GM18498 (cell line): Measurements from ENCODE around the gene C1orf115.
A peak's percentile ranks its signal among the peaks of the same experiment; 100 is the strongest.
"Not testable (repeated sequence)": the region's sequence is repeated elsewhere in the genome, so short reads cannot be mapped to it uniquely, and the experiment has no call there.

Source experiments
- ATAC-seq: cut with Tn5 transposase; IDR thresholded peaks from one replicate; pipeline ENCODE4 v1.9.1; 2021; ENCODE audit warnings: mild to moderate bottlenecking, moderate library complexity; ENCODE audit not compliant: unreplicated experiment

Gene C1orf115

DNA sequence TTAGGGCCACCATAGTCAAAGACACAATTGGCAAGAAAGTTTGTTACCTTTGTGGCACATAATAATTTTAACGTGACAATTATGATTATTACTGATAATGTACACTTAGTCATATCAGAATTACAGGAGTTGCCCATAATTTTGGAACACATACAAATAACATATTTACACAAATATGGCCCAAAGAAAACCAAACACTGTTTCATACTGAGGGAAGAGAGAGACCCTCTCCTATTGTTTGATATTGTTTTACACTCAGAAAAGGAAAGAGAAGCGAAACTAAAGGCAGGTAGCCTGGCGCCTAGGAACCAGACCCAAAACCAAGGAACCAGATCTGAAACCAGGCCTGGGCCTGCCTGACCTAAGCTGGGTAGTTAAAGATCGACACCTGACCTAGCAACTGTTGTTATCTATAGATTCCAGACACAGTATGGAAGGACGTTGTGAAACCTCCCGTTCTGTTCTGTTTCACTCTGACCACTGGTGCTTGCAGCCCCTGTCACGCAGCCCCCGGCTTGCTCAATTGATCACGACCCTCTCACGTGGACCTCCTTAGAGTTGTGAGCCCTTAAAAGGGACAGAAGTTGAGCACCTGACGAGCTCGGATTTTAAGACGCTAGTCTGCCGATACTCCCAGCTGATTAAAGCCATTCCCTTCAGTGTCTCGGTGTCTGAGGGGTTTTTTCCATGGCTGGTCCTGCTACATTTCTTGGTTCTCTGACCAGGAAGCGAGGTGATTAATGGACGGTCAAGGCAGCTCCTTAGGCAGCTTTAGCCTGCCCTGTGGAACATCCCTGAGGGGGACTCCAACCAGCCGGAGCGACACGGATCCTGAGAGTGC lies 27.9 kb downstream of the C1orf115 start:
- ATAC-seq, result no peak

DNA sequence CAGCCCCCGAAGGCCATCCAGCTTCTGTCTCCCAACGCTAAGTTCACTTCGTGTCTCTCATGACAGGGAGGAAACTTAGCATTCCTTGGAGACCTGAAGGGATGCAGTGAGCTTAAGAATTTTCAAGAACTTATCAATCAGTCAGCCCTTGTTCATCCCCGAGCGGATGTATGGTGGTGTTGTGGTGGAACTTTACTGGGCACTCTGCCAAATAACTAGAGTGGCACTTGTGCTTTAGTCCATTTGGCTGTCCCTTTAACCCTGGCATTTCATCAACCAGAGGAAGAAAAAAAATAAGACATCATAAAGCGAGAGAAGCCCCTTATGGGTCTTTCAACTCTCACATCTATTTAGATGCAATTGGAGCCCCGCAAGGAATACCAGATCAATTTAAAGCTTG lies 31.1 kb downstream of the C1orf115 start:
- not testable (repeated sequence) for ATAC-seq

DNA sequence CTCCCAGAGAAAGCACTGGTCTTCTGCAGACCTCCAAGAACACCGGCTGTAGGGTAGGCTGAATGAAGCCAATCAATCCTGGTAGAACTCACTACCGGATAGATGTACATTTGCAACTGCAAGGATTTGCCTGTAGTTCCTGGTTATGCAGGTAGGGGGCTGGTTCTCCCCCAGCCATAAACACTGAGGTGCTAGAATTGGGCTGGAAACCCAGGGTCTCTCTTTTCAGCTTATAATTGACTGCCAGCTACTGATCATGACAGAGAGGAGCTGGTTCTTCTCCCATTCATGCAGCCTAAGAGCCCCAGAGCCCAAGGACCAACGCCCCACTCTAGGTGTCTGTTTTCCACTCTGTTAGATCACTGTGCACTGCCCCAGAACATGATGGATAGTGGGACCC lies 36.5 kb downstream of the C1orf115 start:
- ATAC-seq, result peak; percentile 45

DNA sequence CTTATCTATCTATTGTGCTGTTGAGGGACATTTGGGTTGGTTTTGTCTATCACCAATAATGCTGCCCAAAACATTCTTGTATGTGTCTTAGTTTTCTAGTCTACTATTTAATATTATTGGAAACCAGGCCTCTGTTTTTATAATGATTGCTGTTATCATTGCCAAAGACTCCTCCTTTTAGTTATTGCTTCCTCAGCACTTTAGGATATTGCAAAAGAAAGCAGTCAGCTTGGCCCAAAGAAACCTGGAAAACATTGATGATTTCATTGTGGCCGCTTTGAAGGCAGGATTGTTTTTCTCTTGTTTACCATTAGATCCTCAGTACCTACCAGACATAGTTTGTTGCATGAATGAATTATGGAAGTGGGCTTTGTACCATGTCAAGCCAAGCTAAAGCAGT lies 37.4 kb downstream of the C1orf115 start:
- no peak for ATAC-seq

DNA sequence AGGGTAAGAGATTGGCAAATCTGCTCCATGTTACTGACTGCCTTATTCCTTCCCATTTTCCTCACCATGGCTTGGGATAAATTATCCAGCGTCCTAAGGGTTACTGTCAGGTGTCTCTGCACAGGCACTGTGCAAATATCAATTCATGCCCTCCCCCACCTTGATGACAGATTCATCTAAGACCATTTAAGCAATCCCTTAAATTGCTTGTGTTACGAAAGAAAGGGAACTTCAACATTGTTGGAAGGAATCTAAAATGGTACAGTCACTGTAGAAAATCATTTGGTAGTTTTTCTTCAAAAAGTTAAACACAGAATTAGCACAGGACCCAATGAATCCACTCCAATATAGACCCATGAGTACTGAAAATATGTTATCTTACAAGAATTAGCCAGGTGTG lies 40.3 kb downstream of the C1orf115 start:
- ATAC-seq, result no peak

DNA sequence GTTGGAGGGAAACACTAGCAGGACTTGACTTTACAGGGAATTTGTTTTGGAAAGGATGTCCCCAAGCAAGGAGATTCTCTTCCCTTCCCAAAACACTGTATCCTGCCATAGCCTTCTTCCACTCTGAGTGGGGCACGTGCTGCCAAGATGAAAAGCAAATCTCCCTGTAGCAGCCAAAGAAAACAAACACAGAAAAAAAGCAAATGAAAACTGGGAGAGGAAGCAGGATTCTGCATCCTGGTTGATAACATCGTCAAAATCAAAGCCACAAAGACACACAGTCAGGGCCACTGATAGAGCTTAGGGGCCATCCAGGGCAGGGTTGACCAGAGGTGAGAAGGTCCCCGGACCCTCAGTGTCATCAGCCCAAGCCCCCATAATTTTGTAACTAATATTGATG lies 42.0 kb downstream of the C1orf115 start:
- no peak for ATAC-seq

DNA sequence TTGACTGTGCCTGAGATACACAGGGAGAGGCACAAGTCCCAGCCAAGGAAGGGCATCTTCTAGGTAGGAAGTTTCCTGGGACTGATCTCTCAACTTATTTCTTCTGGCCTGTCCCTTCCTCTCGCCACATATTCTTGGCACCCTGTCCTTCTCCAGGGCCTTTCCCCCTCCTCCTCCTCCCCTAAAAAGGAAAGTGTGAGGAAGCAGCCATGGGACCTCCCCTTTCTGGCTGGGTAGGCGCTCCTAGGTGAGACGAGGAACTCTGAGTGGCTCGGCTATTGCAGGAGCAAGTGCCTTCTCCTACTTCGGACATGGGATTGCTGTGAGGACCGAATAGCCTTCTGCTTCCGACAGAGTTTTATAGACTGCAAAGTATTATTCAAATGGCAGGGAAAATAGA lies 42.5 kb downstream of the C1orf115 start:
- ATAC-seq, result peak; percentile 3

DNA sequence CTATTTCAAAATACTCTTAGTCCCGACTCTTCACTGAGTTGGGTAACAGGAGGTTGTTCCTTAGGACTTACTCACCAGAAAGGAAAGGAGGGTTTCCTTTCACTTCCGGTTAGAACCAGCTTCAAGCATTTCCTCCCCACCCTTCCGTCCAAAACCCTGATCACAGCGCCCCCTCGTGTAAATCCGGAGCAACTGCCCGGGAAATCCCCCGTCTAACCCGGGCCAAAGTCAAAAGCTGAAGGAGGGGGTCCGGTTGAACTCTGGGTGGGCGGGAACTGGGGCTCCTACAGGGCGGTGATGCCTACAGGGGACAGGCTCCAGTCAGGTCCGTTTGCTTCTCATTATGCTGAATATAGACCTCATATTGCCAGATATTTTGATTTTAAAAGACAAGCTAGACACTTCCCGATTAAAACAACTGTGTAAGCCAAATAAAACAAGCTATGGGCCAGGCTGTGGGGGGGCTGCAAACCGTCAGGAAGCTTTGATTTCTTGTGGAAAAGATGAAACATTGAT lies 43.0 kb downstream of the C1orf115 start:
- peak; percentile 94 for ATAC-seq

DNA sequence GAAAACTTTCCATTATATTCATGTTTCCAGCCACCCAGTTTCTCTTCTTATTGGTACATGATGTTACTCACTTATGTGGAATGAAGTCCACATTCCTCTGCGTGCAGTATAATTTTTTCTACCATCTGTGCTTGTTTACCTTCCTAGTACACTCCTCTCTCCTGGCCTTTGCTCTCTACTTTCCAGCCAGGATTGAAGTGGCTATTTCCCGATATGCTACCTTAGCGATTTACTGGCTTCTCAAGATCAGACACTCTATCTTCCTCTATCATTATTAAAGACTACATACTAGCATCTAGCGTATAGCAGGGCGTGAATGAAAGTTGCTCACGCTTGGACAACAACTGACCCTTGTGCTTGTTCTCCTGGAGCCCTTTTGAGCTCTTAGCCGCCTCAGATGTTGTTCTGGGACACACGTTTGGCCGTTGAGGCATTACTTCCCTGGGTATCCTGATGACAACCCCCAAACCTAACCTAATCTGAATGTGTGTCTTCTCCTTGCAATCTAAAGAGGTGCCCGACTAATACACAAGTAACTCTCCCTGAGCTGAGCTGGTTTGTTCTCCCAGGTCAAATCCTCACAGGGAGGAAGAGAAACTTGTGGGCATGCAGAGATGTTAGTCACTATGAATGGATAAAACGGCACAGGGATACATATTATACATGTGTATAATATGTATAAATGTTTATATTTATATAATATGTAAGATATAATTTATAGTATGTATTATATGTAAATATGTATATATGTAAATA lies 44.6 kb downstream of the C1orf115 start:
- no peak for ATAC-seq

DNA sequence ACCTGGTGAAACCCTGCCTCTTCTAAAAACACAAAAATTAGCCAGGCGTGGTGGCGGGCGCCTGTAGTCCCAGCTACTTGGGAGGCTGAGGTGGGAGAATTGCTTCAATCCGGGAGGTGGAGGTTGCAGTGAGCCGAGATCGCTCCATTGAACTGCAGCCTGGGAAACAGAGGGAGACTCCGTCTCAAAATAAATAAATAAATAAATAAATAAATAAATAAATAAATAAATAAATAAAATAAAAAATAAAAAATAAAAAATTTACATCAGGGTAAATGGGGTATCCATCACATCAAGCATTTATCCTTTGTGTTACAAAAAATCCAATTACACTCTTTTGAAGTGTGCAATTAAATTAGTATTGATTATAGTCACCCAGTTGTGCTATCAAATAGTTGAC lies 46.1 kb downstream of the C1orf115 start:
- ATAC-seq, result not testable (repeated sequence)

DNA sequence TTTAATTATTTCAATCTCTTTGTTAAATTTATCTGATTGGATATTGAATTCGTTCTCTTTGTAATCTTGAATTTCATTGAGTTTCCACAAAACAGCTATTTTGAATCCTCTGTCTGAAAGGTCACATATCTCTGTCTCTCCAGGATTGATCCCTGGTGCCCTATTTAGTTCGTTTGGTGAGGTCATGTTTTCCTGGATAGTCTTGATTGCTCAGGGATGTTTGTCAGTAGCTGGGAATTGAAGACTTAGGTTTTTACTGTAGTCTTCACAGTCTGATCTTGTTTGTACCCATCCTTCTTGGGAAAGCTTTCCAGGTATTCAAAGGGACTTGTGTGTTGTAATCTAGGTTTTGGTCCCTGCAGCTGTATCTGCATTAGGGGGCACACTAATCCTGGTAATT lies 51.2 kb downstream of the C1orf115 start:
- ATAC-seq, result no peak

DNA sequence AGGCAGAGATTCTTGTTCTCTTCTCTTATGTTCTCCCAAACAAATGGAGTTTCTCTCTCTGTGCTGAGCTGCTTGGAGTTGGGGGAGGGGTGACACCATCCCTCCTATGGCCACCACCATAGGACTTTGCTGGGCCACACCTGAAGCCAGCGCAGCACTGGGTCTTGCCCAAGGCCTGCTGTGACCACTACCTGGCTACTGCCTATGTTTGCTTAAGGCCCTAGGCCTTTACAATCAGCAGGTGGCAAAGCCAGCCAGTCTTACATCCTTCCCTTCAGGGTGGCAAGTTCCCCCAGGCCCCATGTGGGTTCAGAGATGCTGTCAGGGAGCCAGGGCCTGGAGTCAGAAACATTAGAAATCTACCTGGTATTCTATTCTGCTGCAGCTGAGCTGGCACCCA lies 51.7 kb downstream of the C1orf115 start:
- no peak for ATAC-seq

DNA sequence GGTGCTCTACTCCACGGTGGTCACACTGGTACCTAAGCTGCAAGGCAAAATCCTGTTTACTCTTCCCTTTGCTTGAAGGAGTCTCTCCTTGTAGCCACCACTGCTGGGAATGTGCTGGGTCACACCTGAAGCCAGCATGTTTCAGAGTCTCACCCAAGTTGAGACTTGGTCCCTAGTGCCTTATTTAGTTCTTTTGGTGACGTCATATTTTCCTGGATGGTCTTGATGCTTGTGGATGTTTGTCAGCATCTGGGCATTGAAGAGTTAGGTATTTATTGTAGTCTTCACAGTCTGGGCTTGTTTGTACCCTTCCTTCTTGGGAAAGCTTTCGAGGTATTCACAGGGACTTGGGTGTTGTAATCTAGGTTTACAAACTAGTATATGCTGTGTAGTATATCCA lies 52.4 kb downstream of the C1orf115 start:
- no peak for ATAC-seq

DNA sequence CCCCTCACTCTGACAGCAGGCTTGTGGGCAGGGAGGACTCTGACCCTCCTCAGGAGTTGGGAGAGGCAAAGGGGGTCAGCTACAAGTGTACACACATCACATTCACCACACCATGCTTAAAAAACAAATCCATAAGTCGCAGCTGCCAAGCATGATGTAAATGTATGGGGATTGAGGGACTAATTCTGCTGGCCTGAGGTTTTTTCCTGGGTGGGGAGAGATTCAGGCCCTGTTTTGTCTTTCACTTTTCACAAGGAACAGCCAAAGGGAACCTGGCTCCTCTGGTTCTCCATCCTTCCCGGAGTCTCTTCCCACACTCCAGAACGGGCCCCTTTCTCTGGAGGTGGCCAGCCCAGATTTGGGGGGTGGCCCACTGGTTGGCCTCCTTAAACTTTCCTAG lies 56.7 kb downstream of the C1orf115 start:
- no peak for ATAC-seq

DNA sequence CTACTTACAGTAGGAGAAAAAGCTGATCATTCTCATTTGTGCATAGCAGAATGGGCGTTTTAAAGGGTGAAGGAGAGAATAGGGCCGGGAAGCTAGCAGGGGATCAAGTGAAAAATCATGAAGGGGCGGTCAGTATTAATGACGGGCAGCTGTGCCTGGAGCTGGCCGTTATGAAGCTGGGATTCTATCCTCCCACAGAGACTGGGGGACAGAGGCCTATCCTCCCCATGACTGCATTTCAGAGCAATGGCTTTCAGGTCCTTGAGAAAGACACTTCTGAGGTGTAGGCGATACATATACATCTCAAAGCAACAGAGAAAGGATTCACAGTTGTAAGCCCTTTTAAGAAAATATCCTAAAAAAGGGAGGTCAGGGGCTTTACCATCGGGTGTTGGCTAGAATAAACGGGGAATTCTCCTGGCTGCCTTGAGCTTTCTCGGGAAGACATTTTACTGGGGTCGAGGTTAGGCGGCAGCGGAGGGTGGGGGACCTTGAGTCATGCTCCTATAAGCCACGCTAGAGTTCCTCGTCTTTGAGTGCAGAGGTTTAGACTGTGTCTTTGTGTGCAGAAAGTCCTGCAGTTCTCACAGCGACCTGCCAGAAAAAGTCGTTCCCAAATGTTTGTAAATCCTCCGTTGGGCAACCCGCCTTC lies 57.4 kb downstream of the C1orf115 start:
- no peak for ATAC-seq

DNA sequence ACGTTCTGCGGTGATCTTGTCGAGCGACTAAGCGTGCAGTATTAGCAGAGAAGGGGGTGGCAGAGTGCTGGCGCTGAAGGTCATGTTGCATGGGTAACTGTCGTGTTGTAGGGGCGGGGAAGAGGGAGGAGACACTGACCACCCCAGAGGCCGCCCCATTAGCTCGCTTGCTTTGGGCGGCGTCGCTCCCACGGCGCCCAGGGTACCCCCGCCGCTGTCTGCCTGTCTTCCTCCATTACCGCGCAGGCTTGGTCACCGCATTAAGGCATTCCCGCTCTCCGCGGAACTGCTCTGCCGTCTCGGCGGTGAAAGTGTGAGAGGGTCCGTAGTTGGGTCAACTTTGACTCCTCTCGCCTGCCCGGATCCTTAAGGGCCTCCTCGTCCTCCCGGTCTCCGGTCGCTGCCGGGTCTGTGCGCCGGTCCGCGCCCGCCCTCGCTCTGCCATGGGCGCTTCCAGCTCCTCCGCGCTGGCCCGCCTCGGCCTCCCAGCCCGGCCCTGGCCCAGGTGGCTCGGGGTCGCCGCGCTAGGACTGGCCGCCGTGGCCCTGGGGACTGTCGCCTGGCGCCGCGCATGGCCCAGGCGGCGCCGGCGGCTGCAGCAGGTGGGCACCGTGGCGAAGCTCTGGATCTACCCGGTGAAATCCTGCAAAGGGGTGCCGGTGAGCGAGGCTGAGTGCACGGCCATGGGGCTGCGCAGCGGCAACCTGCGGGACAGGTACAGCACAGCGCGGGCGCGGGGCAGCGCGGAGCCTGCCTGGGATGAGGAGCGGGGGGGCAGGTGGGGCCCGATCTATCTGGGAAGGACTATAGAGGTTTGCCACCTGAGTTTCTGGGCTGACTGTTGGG lies 58.1 kb downstream of the C1orf115 start, which contains the start of gene MTARC2:
MTARC2 (plus strand) TSS at position 234 of the 846 bp plus-strand sequence; CDS start at position 444, 210 bp downstream.
- ATAC-seq, result peak; percentile 97
